ENCODE measurements around the gene CDK5RAP1. TPM values are rescaled to one million over a fixed set of nuclear protein-coding genes. Genes with fewer than 3 reads are reported as not detected.

CDK5RAP1 gene
- total and polyA plus RNA-seq, 2 experiments from 2014 or later: 18.3 to 24.9 TPM

- no peak overlapping the region for H3K27ac ChIP-seq
- no peaks in the 10 kb centered on the region for H3K27me3 ChIP-seq (replicated peaks; ENCODE audit: insufficient read depth)
- H3K36me3 ChIP-seq (ENCODE audit: low read depth): peaks cover 27% of the 10 kb centered on the region
- H3K4me3 ChIP-seq: no peak overlapping the region
- no peaks in the 10 kb centered on the region for H3K9me2 ChIP-seq (ENCODE audit: insufficient read depth)
- WGBS, 2 experiments (ENCODE audit: low coverage in 1 of 2, low lambda C conversion rate in 2 of 2, missing lambda C conversion rate in 2 of 2): 95 to 97% methylated on average over 8 of the region's 8 CpGs
- H4K20me1 ChIP-seq (ENCODE audit: insufficient read depth): no peaks in the 10 kb centered on the region
- in situ Hi-C loops (cut with MboI): no loop called here
- H3K4me1 ChIP-seq (ENCODE audit: insufficient read depth): peaks cover 27% of the 10 kb centered on the region
- H3K79me2 ChIP-seq (ENCODE audit: insufficient read depth): no peaks in the 10 kb centered on the region
- H3K4me2 ChIP-seq (ENCODE audit: unreplicated experiment): no peak overlapping the region
- no peak for TF ChIP-seq EZH2phosphoT487 (IDR thresholded peaks at IDR 0.05; ENCODE audit: insufficient read depth, low read depth)
- H3K9ac ChIP-seq: no peak overlapping the region
- no peak overlapping the region for H2AFZ ChIP-seq
- no peaks in the 10 kb centered on the region for H3K9me3 ChIP-seq (ENCODE audit: low read depth)
- peaks cover 18% of the 10 kb centered on the region; the same call in 1 of the 2 replicates for H3F3A ChIP-seq (ENCODE audit: insufficient read depth)
- DNase-seq: no peak
Observed at GRCh38 chr20:33370291-33370690, 31.0 kb downstream of the CDK5RAP1 start.

GRCh38 chr20:33362898-33363297, 38.4 kb downstream of the CDK5RAP1 start:
- no peak overlapping the region for H2AFZ ChIP-seq
- H3K79me2 ChIP-seq (ENCODE audit: insufficient read depth): no peaks in the 10 kb centered on the region
- H3K4me2 ChIP-seq (ENCODE audit: unreplicated experiment): no peak overlapping the region
- no peak for DNase-seq
- in situ Hi-C loops (cut with MboI): no loop called here
- no peaks in the 10 kb centered on the region for H4K20me1 ChIP-seq (ENCODE audit: insufficient read depth)
- H3K9ac ChIP-seq: no peak overlapping the region
- H3K4me3 ChIP-seq: no peak overlapping the region
- H3K27ac ChIP-seq: no peak overlapping the region
- no peaks in the 10 kb centered on the region for H3K9me2 ChIP-seq (ENCODE audit: insufficient read depth)
- no peaks in the 10 kb centered on the region for H3F3A ChIP-seq (ENCODE audit: insufficient read depth)
- TF ChIP-seq EZH2 (IDR thresholded peaks at IDR 0.05; ENCODE audit: insufficient read depth, poor library complexity, severe bottlenecking): no peak
- TF ChIP-seq EZH2phosphoT487 (IDR thresholded peaks at IDR 0.05; ENCODE audit: insufficient read depth, low read depth): no peak
- no peaks in the 10 kb centered on the region for H3K4me1 ChIP-seq (ENCODE audit: insufficient read depth)
- no peaks in the 10 kb centered on the region for H3K27me3 ChIP-seq (replicated peaks; ENCODE audit: insufficient read depth)
- H3K9me3 ChIP-seq (ENCODE audit: low read depth): no peaks in the 10 kb centered on the region
- WGBS, 2 experiments (ENCODE audit: low coverage in 1 of 2, low lambda C conversion rate in 2 of 2, missing lambda C conversion rate in 2 of 2): 92 to 97% methylated on average over 1 of the region's 1 CpG
- peaks cover 50% of the 10 kb centered on the region for H3K36me3 ChIP-seq (ENCODE audit: low read depth)

GRCh38 chr20:33359399-33360261, 41.7 kb downstream of the CDK5RAP1 start:
- peaks cover 22% of the 10 kb centered on the region; the same call in 1 of the 2 replicates for H3K36me3 ChIP-seq (ENCODE audit: low read depth)
- H3K9me3 ChIP-seq (ENCODE audit: low read depth): no peaks in the 10 kb centered on the region
- no peaks in the 10 kb centered on the region for H4K20me1 ChIP-seq (ENCODE audit: insufficient read depth)
- H3K4me3 ChIP-seq: no peak overlapping the region
- no peaks in the 10 kb centered on the region for H3K9me2 ChIP-seq (ENCODE audit: insufficient read depth)
- DNase-seq: no peak
- no peak overlapping the region for H3K27ac ChIP-seq
- H2AFZ ChIP-seq: no peak overlapping the region
- no peaks in the 10 kb centered on the region for H3K4me1 ChIP-seq (ENCODE audit: insufficient read depth)
- no peaks in the 10 kb centered on the region for H3K27me3 ChIP-seq (replicated peaks; ENCODE audit: insufficient read depth)
- no peak for TF ChIP-seq EZH2phosphoT487 (IDR thresholded peaks at IDR 0.05; ENCODE audit: insufficient read depth, low read depth)
- WGBS, 2 experiments (ENCODE audit: low coverage in 1 of 2, low lambda C conversion rate in 2 of 2, missing lambda C conversion rate in 2 of 2): 89 to 90% methylated on average over 8 of the region's 8 CpGs
- H3F3A ChIP-seq (ENCODE audit: insufficient read depth): no peaks in the 10 kb centered on the region
- in situ Hi-C loops (cut with MboI): no loop called here
- H3K4me2 ChIP-seq (ENCODE audit: unreplicated experiment): no peak overlapping the region
- no peak overlapping the region for H3K9ac ChIP-seq
- H3K79me2 ChIP-seq (ENCODE audit: insufficient read depth): no peaks in the 10 kb centered on the region

- Histone ChIP-seq H4K20me1 (ENCODE audit: insufficient read depth) (no peaks in the 10 kb centered on the region), H3K9ac (no peak overlapping the region)
- 93 to 100% methylated on average over 4 of the region's 4 CpGs for WGBS, 2 experiments (ENCODE audit: low coverage in 1 of 2, low lambda C conversion rate in 2 of 2, missing lambda C conversion rate in 2 of 2)
Observed at GRCh38 chr20:33353013-33353402, 48.3 kb downstream of the CDK5RAP1 start.

More at GRCh38 chr20:33353013-33353402, 48.3 kb downstream of the CDK5RAP1 start:
- Histone ChIP-seq H3K79me2 (ENCODE audit: insufficient read depth) (no peaks in the 10 kb centered on the region), H2AFZ (no peak overlapping the region), H3K9me2 (ENCODE audit: insufficient read depth) (no peaks in the 10 kb centered on the region), H3K9me3 (ENCODE audit: low read depth) (no peaks in the 10 kb centered on the region), H3K4me1 (ENCODE audit: insufficient read depth) (no peaks in the 10 kb centered on the region), H3K27ac (no peak overlapping the region), H3K4me2 (ENCODE audit: unreplicated experiment) (no peak overlapping the region), H3K27me3 (replicated peaks; ENCODE audit: insufficient read depth) (no peaks in the 10 kb centered on the region), H3F3A (ENCODE audit: insufficient read depth) (no peaks in the 10 kb centered on the region), H3K36me3 (ENCODE audit: low read depth) (no peaks in the 10 kb centered on the region), H3K4me3 (no peak overlapping the region)
- in situ Hi-C loops (cut with MboI): no loop called here
- DNase-seq: no peak
- TF ChIP-seq EZH2phosphoT487 (IDR thresholded peaks at IDR 0.05; ENCODE audit: insufficient read depth, low read depth): no peak
- TF ChIP-seq EZH2 (IDR thresholded peaks at IDR 0.05; ENCODE audit: insufficient read depth, poor library complexity, severe bottlenecking): no peak

Measured in GM23248 (cell line).